Skeletal muscle cell (primary cell): ENCODE results near the gene KLF13.

Experiments
- DNase-seq: peaks from one replicate; pipeline ENCODE4 v3.0.0-alpha.2; 2010; ENCODE audit warnings: low read depth
- H3K4me3 ChIP-seq: 2 replicates; pipeline ENCODE4 v1.5.1; 2011; ENCODE audit warnings: low read depth, mild to moderate bottlenecking, control low read depth, low read length, moderate library complexity

KLF13 gene

DNA sequence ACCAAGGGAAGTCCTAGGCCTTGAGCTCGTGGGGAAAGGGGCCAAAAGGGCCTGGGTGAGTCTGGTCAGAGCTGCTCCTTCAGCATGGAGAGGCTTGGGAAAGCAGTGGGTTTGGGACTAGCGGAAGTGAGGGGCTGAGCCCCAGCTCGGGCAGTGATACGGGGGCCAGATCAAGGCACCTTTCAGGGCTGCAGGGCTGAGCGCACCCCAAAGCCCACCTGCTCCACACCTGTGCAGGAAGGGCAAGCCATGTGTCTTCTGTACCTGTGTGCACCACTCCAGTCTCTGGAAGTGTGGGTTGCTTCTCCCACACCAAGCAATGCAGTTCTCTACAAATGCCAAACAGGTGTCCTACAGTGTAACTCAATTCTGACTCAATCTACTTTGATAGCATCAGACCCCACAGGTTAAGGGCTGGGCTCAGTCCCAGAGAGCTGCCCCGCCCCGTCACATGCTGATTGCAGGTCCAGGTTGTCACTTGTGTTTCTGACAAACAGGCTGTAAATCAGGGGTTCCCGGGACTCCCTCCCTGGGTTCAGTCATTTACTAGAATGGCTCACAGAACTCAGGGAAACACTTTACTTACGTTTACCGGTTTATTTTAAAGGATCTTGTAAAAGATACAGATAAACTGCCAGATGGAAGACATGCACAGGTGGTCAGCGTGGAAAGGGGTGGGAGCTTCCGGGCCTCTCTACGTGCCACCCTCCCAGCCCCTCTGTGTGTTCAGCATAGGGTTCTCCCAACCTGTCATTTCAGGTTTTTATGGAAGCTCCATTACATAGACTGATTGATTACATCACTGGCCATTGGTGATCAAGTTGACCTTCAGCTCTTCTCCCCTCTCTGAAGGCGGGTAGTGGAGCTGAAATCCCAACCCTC is 28.8 kb upstream of the KLF13 start:
- no peak overlapping the region for H3K4me3 ChIP-seq
- no peak for DNase-seq

- no peak for DNase-seq
- no peak overlapping the region for H3K4me3 ChIP-seq
Observed at GRCh38 chr15:31298707-31299172, 27.9 kb upstream of the KLF13 start.

GRCh38 chr15:31300208-31300661 is 26.4 kb upstream of the KLF13 start:
- H3K4me3 ChIP-seq = no peak overlapping the region
- no peak for DNase-seq

DNA sequence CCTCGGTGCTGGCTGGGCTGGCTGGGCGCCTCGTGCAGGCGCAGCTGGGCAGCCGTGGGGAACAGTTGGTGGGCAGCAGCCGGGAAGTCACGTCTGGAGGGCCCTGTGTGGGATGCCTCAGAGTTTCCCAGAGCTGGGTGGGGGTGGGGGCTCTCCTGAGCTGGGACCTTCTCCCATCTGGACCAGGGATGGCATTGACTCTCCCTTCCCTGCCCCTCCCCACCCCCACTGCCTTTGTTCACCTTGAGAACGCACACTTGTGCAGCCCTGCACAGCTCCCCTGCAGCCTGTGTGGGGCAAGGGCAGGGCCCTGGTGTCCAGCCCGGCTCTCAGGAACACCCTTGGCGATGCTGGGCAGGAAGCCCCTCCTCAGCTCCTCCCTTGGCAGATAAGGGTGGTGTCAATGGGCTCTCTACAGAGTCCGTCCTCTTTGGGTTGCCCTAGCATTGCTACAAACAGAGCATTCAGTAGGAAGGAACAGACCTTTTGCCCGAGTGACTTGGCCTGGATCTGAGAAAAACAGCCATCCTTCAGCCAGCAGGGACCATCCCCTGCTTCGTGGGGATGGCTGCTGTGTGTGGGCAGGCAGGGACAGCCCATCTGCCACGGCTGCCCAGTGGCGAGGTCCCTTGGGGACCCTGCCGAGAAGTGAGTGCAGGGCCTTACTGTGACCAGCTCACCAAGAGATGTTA is 25.5 kb upstream of the KLF13 start:
- DNase-seq = no peak
- no peak overlapping the region for H3K4me3 ChIP-seq

DNA sequence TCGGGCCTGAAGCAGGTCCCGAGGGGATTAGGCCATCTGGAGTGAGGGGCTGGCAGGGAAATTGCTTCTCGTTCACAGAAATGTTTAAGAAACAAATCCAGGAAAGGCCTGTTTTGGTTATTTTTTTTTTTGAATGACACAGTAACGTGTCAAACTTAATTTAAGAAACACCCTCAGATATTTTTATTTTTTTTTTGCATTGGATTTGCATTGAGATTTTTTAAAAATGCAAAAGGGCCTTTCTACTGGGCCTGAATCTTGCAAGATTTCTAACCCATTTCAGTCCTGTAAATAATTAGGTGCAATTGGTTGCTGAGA is 25.0 kb upstream of the KLF13 start:
- no peak for DNase-seq

DNA sequence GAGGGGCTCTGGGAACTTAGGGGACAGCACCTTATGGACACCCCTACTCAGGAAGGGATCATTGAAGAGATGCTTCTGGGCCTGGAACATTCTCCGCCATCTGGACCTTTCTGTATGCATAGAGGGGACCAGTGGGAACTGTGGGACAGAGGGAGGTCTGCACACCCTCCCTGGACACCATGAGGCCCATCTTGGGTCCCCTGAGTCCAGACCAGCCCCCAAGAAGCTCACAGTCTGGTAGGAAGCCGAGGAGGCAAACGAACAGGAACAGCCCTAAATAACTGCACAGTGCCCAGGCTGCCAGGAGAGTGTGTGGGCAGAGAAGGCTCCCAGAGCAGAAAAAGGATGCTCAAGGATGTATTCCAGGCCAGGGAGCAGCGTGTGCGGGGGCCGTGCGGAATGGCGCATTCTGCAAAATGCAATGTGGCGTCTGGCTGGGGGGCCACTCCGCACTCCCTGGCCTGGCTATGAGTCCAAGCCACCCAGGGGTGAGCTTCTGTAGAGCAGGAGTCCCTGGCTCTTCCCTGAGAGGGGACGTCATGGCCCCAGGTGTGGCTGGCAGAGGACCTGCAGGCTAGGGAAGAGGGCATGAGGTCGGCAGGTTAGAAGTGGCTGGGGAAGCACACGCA is 24.5 kb upstream of the KLF13 start:
- no peak for DNase-seq
- no peak overlapping the region for H3K4me3 ChIP-seq

More for the DNA sequence above, 25.0 kb upstream of the KLF13 start:
- no peak overlapping the region for H3K4me3 ChIP-seq

GRCh38 chr15:31302778-31303725 is 23.6 kb upstream of the KLF13 start:
- no peak overlapping the region for H3K4me3 ChIP-seq
- DNase-seq = no peak

DNA sequence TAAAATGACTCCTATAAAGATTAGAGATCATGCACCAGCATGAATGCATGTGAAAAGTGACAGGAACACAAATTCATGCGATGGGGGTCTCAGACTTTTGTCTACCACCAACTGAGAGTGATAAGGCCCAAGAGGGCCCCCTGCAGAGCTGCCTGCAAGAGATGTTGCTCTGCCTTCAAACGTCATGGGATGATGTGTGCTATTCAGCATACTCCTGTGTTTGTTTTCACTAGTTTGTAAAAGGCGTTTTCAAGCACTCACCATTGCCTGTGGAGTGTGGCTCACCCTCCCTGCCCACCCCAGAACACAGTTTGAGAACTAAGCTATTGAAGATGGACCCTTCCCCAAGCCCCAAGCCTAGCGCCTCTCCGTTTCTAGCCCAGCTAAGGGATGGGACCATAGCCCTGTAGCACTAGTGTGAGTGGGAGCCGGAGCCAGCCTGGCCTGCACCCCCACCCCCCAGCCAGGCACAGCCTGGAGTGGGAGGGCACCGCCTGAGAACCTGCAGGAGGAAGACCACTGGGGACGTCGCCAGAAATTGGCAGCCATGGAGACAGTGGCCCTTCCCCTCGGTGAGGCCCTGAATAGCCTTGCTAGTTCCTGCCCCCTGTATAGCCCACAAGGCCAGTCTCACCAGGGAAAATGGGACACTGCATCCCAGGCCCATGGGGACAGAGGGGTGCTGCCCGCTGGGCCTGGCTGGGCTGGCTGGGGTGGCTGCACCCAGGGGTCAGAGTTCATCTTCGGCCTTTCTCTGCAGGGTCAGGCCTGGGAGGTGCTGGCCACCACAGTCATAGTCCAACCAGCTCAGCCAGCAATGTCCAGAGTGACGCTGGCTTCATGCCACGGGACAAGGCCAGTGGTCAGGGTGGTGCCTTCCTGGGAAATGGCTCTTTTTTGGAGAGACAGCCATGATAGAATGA is 22.6 kb upstream of the KLF13 start:
- DNase-seq = no peak
- no peak overlapping the region for H3K4me3 ChIP-seq

DNA sequence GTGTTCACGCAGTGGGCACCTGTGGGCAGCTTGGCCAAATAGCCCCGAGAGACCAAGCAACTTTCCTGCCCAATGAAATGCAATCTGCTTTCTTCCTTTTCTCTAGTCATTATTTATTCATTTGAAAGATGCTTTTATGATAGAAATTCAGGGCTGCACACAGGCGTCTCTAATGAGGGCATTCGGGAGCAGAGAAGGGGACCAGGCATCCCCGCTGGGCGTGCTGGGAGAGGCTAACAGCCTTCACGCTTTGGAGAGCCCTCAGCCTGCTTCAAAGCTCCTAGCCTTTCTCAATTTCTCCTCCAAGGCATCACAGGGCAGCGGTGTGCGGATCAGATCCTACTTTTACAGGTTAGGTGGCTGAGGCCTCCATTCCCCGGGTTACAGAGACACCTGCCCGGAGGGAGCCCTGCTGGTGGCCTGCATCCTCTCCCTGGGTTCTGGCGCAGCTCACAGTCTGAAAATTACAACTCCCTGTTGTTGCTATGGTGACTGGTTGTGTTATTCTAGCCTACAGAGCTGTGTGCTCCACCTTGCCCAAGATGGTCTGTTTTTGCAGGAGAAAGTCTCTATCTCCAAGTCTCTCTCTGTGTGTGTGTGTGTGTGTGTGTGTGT is 21.8 kb upstream of the KLF13 start:
- no peak overlapping the region for H3K4me3 ChIP-seq
- no peak for DNase-seq

DNA sequence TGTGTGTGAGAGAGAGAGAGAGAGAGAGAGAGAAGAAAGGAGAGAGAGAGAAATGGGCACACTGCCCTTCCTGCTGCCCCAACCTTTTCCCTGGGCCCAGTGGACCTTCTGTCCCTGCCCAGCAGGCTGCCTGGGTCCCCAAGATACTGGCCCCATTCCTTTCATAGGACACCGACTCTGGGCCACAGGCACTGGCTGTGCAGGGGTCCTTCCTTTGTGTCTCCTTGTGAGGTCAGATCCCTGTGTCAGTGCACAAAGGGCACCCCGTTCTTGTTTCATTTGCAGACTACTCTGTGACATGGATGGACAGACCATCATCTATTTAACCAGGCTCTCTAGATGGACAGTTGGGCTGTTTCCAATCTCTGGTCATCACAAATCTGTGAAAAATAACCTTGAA is 21.3 kb upstream of the KLF13 start:
- no peak overlapping the region for H3K4me3 ChIP-seq
- no peak for DNase-seq

DNA sequence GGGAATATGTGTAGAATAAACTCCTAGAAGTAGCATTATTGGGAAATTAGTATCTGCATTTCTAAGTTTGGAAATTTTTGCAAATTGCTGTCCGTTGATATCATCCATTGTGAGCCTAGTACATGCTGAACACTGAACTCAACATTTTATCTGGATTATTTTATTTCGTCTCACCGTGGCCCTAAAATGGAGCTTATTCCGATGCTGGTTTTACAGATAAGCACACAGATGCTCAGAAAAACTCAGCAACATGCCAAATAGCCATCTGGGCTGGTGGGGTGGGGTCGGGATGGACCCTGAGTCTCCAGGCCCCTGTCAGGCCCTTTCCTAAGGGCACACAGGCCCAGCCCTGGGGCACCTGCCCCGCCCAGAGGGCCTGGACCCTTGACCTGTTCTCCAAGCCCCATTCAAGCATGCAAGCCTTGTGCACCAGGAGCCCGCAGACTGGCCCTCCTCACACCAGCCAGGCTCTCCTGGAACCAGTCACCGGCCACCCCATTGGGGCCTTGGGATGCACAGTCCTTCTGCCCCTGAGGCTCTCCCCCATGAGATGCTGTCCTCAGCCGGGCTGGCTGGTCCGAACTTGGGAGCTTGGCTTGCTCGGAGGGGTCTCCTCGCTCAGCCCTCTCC is 20.7 kb upstream of the KLF13 start:
- no peak overlapping the region for H3K4me3 ChIP-seq
- no peak for DNase-seq

DNA sequence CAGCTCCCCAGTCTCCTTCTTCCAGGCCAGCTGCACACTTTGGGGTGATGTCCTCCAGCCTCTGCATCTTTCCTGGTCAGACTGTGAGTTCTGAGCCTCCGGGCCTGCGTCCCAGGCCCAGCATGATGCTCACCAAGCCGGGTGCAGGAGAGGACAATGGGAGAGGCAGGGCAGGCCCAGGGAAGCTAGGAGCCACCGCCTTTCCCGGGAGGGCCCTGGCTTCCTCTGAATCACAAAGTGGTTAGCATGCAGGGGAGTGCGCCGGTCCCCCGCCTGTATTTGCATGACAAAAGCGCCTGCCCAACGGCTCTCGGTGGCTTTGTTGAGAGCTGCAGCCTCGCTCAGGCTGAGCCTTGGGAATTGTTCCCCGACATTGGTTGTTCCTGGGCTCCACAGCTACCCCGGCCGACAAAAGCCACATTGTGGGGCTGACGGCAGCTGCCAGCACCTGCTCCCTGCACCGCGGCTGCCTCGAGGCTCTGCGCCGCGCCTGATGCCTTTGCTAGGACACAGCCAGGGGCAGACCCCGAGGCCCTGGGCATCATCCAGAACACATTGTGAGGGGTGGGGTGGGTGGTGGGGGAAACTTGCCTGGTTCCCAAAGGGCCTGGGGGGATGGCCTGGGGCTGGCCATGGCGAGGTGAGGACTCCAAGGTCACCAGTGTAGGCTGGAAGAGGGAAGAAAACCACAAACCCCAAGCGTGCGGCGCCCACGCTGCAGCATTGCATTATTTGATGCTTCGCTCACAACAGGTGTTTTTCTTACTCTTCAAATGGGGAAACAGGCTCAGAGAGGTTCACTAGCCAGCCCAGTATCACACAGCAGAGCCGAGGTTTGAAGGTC is 20.0 kb upstream of the KLF13 start:
- DNase-seq = no peak
- no peak overlapping the region for H3K4me3 ChIP-seq

DNA sequence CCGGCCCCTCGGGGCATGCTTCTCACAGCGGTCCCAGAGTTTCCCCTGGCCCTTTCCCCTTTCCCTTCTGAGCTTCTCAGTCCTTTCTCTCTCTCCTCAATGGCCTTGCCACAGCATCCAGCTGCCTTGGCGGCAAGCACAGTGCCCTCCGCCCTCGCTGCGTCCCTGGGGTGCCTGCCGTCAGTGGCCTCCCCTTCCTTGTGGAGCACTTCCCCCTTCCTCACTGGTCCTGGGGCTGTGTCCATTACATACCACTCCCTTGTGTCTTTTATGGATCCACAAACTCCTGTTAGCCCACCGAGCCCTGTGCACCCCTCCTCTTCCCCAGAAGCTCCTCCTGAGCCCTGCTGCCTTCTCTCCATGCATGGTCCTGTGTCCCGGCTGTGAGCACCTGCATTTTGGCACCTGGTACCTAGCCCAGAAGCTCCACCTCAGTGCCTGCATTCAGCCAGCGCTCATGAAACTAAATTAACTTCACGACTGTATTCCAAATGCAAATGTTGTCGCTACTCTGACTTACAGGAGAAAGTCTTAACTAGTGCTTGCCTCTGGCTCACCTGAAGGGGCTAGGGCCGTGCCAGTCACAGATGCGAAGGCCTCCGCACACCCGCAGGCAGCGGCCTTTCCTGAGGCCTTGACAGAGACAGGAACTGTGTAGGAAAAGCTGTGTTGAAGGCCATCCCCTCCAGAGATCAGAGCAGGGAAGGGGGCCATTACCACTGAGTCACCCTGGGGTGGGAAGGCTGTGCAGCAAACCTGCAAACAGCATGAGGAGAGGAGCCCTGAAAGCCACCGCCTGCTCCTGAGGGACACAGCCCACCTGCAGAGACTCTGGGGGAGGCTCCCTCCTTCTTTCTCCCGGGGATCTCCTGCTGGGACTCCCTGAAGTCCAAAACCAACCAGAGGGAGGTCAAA is 19.1 kb upstream of the KLF13 start:
- no peak overlapping the region for H3K4me3 ChIP-seq
- DNase-seq = no peak

- DNase-seq = no peak
- no peak overlapping the region for H3K4me3 ChIP-seq
Observed at GRCh38 chr15:31308185-31308639, 18.4 kb upstream of the KLF13 start.

DNA sequence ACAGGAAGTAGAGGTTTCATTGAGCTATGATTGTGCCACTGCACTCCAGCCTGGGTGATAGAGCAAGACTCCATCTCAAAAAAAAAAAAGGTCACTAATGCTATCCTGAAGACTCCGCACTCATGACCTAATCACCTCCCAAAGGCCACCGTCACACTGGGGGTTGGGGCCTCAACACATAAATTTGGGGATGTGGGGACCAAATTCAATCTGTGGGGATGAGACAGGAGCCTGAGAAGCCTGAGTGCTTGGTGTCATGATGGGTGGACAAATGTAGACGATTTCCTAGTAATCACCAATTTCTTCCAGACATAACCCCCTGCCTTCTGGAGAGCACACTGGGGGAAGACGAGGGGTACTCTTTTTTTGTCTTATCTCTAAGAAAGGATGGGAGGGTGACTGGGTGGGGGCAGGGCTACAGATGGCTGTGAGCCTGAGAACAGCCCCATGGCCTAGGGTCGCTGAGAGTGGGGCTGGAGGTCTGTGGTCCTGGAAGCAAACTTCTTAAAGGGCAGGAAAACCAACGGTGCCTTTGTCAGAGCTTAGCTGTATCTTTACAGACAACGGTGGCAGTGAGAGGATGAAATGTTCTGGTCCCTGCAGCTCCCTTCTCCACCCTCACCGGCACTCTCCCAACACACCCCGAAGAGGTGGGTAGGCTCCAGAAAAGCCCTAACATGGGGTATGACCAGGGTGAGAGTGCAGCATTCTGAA is 16.6 kb upstream of the KLF13 start:
- DNase-seq = no peak
- H3K4me3 ChIP-seq = no peak overlapping the region
